OCI-LY3 (cell line): ENCODE results near the gene DYNC1I1.

Experiments
- H2AFZ ChIP-seq: fragments of 200-600, 300-600 bp; shearing (Covaris generic); 2 replicates; pipeline ENCODE4 v1.6.0; 2014; ENCODE audit warnings: antibody characterized with exemption, low read depth, low read length
- H3K27ac ChIP-seq: fragments of 200-600, 300-600 bp; sonication (generic); 2 replicates; pipeline ENCODE4 v1.5.1; 2014; ENCODE audit warnings: mild to moderate bottlenecking, low read length, moderate library complexity, mixed read lengths
- H3K27me3 ChIP-seq: fragments of 200-600, 300-600 bp; sonication (generic); 2 replicates; pipeline ENCODE4 v1.6.1; 2014; ENCODE audit warnings: low read depth, low read length, mixed read lengths
- H3K36me3 ChIP-seq: fragments of 200-600, 300-600 bp; sonication (generic); replicated peaks from 2 replicates; pipeline ENCODE3; 2014; ENCODE audit warnings: low read depth, low read length, mixed read lengths
- H3K4me1 ChIP-seq: fragments of 300-600, 200-600 bp; sonication (generic); 2 replicates; pipeline ENCODE4 v1.6.1; 2014; ENCODE audit warnings: low read length, mixed read lengths
- H3K4me2 ChIP-seq: fragments of 200-600, 300-600 bp; sonication (generic); 2 replicates; pipeline ENCODE4 v1.6.1; 2014; ENCODE audit warnings: low read length, mixed read lengths
- H3K4me3 ChIP-seq: fragments of 300-600, 200-600 bp; sonication (generic); 2 replicates; pipeline ENCODE4 v1.5.1; 2014; ENCODE audit warnings: antibody characterized with exemption, mild to moderate bottlenecking, low read length, moderate library complexity
- H3K79me2 ChIP-seq: fragments of 300-600, 200-600 bp; shearing (Covaris generic); 2 replicates; pipeline ENCODE4 v1.6.1; 2014; ENCODE audit warnings: mild to moderate bottlenecking, low read length, mixed read lengths
- H3K9ac ChIP-seq: fragments of 300-600, 200-600 bp; shearing (Covaris generic); 2 replicates; pipeline ENCODE4 v1.6.0; 2014; ENCODE audit warnings: mild to moderate bottlenecking, low read length, moderate library complexity
- H3K9me3 ChIP-seq: fragments of 200-600, 300-600 bp; shearing (Covaris generic); 2 replicates; pipeline ENCODE4 v1.6.1; 2014; ENCODE audit warnings: low read length, mixed read lengths; ENCODE audit not compliant: insufficient read depth
- H4K20me1 ChIP-seq: fragments of 200-600, 300-600 bp; sonication (generic); 2 replicates; pipeline ENCODE4 v1.6.1; 2016; ENCODE audit warnings: low read length, mixed read lengths; ENCODE audit not compliant: insufficient read depth
- EZH2phosphoT487 ChIP-seq: fragments of 200-600 bp; shearing (Covaris generic); IDR thresholded peaks from 2 replicates; pipeline ENCODE4 v1.6.1; 2018; ENCODE audit warnings: antibody characterized with exemption, mixed run types, low read depth
- TF ChIP-seq, protein P1 (sequence below): fragments of 200-600, 300-600 bp; sonication (generic); IDR thresholded peaks from 2 replicates; pipeline ENCODE4 v1.5.1; 2014; ENCODE audit warnings: antibody characterized with exemption, low read length, low read depth

DYNC1I1 gene

DNA sequence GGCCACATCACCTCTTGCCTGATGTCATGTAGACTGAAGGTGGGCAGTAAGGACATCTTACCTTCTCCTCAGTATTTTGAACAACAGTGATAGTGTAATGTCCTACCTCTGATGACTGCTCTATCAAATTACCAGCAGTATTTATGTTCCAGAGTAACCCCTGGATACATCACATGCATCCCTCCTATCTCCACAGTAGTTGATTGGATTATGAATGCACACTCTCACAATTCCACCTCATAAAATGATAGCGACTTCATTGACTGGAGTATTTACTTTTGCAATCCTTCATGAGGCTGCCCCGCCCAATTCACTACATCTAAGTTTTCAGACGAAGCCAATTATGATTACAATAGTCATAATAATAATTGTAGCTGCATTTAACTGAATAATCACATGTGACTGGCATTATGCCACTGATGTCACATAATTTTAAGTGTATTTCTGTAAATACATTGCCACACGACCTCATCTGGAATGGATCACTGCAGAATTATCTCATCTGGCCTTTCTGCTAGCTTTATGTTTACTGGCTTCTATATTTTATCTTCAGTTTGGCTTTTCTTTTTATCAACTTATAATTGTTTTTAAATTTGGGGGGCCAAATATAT, 280.6 kb downstream of the DYNC1I1 start:
- H3K27ac ChIP-seq = no peak overlapping the region
- H4K20me1 ChIP-seq = no peaks in the 10 kb centered on the region

DNA sequence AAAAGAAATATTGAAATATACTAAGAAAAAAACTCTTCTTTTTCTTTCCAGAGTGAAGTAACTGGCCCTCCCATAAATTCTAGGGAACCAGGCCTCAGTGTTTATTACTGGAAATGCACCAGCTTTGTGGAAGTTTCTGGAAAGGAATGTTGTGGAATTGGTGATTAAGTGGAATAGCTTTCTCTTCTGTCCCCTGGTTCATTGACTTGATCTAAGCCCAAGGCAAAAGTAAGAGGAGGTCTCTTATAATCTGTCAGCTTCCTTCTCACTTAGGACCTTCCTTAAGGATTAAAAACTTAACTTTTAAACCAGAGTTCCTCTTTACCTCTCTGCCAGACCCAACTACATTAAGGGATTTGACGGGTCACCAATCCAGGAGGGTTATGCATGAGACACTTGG, 283.4 kb downstream of the DYNC1I1 start:
- Histone ChIP-seq H3K4me3 (no peak overlapping the region), H3K4me1 (no peaks in the 10 kb centered on the region), H3K4me2 (no peak overlapping the region)

More for the DNA sequence above, 280.6 kb downstream of the DYNC1I1 start:
- Histone ChIP-seq H3K9ac (no peak overlapping the region), H3K79me2 (no peaks in the 10 kb centered on the region), H3K4me1 (no peaks in the 10 kb centered on the region; the same call in 1 of the 2 replicates), H2AFZ (no peak overlapping the region), H3K9me3 (no peaks in the 10 kb centered on the region), H3K36me3 (no peaks in the 10 kb centered on the region), H3K4me3 (no peak overlapping the region), H3K4me2 (no peak overlapping the region), H3K27me3 (no peaks in the 10 kb centered on the region)
- TF ChIP-seq, protein P1, sequence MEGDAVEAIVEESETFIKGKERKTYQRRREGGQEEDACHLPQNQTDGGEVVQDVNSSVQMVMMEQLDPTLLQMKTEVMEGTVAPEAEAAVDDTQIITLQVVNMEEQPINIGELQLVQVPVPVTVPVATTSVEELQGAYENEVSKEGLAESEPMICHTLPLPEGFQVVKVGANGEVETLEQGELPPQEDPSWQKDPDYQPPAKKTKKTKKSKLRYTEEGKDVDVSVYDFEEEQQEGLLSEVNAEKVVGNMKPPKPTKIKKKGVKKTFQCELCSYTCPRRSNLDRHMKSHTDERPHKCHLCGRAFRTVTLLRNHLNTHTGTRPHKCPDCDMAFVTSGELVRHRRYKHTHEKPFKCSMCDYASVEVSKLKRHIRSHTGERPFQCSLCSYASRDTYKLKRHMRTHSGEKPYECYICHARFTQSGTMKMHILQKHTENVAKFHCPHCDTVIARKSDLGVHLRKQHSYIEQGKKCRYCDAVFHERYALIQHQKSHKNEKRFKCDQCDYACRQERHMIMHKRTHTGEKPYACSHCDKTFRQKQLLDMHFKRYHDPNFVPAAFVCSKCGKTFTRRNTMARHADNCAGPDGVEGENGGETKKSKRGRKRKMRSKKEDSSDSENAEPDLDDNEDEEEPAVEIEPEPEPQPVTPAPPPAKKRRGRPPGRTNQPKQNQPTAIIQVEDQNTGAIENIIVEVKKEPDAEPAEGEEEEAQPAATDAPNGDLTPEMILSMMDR = no peak
- no peak for TF ChIP-seq EZH2phosphoT487

DNA sequence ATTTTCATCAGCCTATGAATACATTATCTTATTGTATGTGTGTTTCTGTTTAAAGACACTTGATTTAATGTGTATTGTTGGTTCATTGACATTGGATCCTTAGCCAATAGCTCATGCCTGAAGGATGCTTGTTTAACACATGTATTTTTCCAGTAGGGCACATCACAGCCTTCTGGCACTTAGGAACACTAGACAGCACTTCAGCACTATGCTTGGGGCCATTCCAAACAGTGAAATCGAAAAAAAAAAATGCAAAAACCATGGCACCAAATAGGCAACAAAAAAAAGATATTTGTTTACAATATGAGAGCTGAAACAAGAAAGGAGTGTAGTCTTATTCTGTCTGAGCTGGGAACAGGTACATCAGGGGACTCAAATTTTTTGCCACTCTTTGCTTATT, 286.7 kb downstream of the DYNC1I1 start:
- Histone ChIP-seq H3K79me2 (no peaks in the 10 kb centered on the region), H4K20me1 (no peaks in the 10 kb centered on the region), H3K9me3 (no peaks in the 10 kb centered on the region), H3K27me3 (no peaks in the 10 kb centered on the region), H3K36me3 (no peaks in the 10 kb centered on the region), H3K4me2 (no peak overlapping the region), H3K27ac (no peak overlapping the region), H3K4me1 (no peaks in the 10 kb centered on the region), H3K9ac (no peak overlapping the region), H2AFZ (no peak overlapping the region), H3K4me3 (no peak overlapping the region)
- no peak for TF ChIP-seq EZH2phosphoT487
- TF ChIP-seq, protein P1 = no peak

More for the DNA sequence above, 283.4 kb downstream of the DYNC1I1 start:
- H3K9ac ChIP-seq = no peak overlapping the region
- no peak overlapping the region for H3K27ac ChIP-seq
- no peaks in the 10 kb centered on the region for H3K36me3 ChIP-seq
- H3K27me3 ChIP-seq = no peaks in the 10 kb centered on the region
- H3K79me2 ChIP-seq = no peaks in the 10 kb centered on the region
- H3K9me3 ChIP-seq = no peaks in the 10 kb centered on the region
- H4K20me1 ChIP-seq = no peaks in the 10 kb centered on the region
- H2AFZ ChIP-seq = no peak overlapping the region
- TF ChIP-seq, protein P1 = no peak
- no peak for TF ChIP-seq EZH2phosphoT487

DNA sequence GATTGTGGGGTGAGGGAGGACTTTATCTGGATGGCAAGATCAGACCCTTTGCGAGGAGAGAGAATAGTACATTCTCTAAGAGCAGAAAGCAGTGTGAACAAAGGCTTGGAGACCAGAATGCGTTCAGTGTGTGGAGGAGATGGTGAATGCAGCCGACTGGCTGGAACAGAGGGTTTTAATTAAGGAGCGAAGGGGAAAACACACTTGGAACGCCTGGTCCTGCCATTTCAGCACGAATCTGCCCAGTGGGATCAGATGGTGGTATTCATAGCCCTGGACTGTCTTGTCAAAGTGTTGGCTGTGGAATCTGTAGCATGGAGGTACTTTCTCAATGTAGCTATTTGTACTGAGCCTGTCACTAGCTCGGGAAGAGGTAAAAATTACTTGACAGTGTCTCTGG, 288.7 kb downstream of the DYNC1I1 start:
- no peak overlapping the region for H2AFZ ChIP-seq
- H3K36me3 ChIP-seq = no peaks in the 10 kb centered on the region
- H3K9ac ChIP-seq = no peak overlapping the region
- no peak overlapping the region for H3K4me2 ChIP-seq
- H3K79me2 ChIP-seq = no peaks in the 10 kb centered on the region
- no peaks in the 10 kb centered on the region for H4K20me1 ChIP-seq
- no peaks in the 10 kb centered on the region for H3K27me3 ChIP-seq
- no peak overlapping the region for H3K4me3 ChIP-seq
- no peak overlapping the region for H3K27ac ChIP-seq
- H3K9me3 ChIP-seq = no peaks in the 10 kb centered on the region
- TF ChIP-seq EZH2phosphoT487 = no peak
- TF ChIP-seq, protein P1 = no peak
- no peaks in the 10 kb centered on the region for H3K4me1 ChIP-seq
